Stimulated activated CD8-positive, alpha-beta memory T cell treated with anti-CD3 and anti-CD28 coated beads, Interleukin-12 subunit alpha, Interleukin-12 subunit beta, amount 100 ng/mL, for 24 hours (primary cell): ENCODE results near the gene PHKG1.
"Not testable (repeated sequence)": the region's sequence is repeated elsewhere in the genome, so short reads cannot be mapped to it uniquely, and the experiment has no call there.

Experiments used
- DNase-seq: peaks from one replicate; pipeline ENCODE4 v3.0.0-alpha.2; 2020; ENCODE audit errors: extremely low read depth

The PHKG1 gene

GRCh38 chr7:56045758-56046157 is 47.0 kb downstream of the PHKG1 start:
- DNase-seq: not testable (repeated sequence)

- DNase-seq: no peak
Observed at GRCh38 chr7:56040730-56041129, 52.0 kb downstream of the PHKG1 start.

- DNase-seq: no peak
Observed at GRCh38 chr7:56033671-56034432, 58.9 kb downstream of the PHKG1 start.

- DNase-seq: not testable (repeated sequence)
Observed at GRCh38 chr7:56032578-56032977, 60.2 kb downstream of the PHKG1 start.

- not testable (repeated sequence) for DNase-seq
Observed at GRCh38 chr7:56031556-56031955, 61.2 kb downstream of the PHKG1 start.

- no peak for DNase-seq
Observed at GRCh38 chr7:56030340-56030739, 62.4 kb downstream of the PHKG1 start.
